Neural cell (in vitro differentiated cells): Measurements from ENCODE around the gene MARK3.

Source experiments
- CTCF ChIP-seq: fragments of 450-650 bp; IDR thresholded peaks from 2 replicates; pipeline ENCODE4 v1.5.1; 2014; ENCODE audit warnings: antibody characterized with exemption, mild to moderate bottlenecking, moderate library complexity; ENCODE audit not compliant: poor library complexity, severe bottlenecking
- EP300 ChIP-seq: fragments of 450-650 bp; conservative IDR thresholded peaks from 2 replicates; pipeline ENCODE4 v1.6.1; 2014; ENCODE audit warnings: antibody characterized with exemption, mild to moderate bottlenecking, moderate library complexity; ENCODE audit not compliant: poor library complexity, severe bottlenecking
- MXI1 ChIP-seq: fragments of 450-650 bp; conservative IDR thresholded peaks from 2 replicates; pipeline ENCODE4 v1.6.1; 2014; ENCODE audit warnings: antibody characterized with exemption, mild to moderate bottlenecking; ENCODE audit not compliant: poor library complexity, severe bottlenecking
- RAD21 ChIP-seq: fragments of 450-650 bp; conservative IDR thresholded peaks from 2 replicates; pipeline ENCODE4 v1.6.1; 2014; ENCODE audit warnings: antibody characterized with exemption, mild to moderate bottlenecking, moderate library complexity
- SMC3 ChIP-seq: fragments of 450-650 bp; conservative IDR thresholded peaks from 2 replicates; pipeline ENCODE4 v1.6.1; 2014; ENCODE audit warnings: antibody characterized with exemption, mild to moderate bottlenecking, moderate library complexity; ENCODE audit not compliant: poor library complexity

- peak; percentile 38 for TF ChIP-seq RAD21
- TF ChIP-seq CTCF, result peak; percentile 72
- TF ChIP-seq MXI1, result no peak
- TF ChIP-seq SMC3, result peak; percentile 29
- no peak for TF ChIP-seq EP300
Observed at GRCh38 chr14:103393676-103394626, 8.7 kb downstream of the MARK3 start.
